Skeletal muscle cell (primary cell): ENCODE measurements around the gene NF1.
"Not testable (repeated sequence)": the region's sequence is repeated elsewhere in the genome, so short reads cannot be mapped to it uniquely, and the experiment has no call there.

Experiments used
- DNase-seq: peaks from one replicate; pipeline ENCODE4 v3.0.0-alpha.2; 2010; ENCODE audit warnings: low read depth
- H3K4me3 ChIP-seq: 2 replicates; pipeline ENCODE4 v1.5.1; 2011; ENCODE audit warnings: low read depth, mild to moderate bottlenecking, control low read depth, low read length, moderate library complexity

Gene NF1

DNA sequence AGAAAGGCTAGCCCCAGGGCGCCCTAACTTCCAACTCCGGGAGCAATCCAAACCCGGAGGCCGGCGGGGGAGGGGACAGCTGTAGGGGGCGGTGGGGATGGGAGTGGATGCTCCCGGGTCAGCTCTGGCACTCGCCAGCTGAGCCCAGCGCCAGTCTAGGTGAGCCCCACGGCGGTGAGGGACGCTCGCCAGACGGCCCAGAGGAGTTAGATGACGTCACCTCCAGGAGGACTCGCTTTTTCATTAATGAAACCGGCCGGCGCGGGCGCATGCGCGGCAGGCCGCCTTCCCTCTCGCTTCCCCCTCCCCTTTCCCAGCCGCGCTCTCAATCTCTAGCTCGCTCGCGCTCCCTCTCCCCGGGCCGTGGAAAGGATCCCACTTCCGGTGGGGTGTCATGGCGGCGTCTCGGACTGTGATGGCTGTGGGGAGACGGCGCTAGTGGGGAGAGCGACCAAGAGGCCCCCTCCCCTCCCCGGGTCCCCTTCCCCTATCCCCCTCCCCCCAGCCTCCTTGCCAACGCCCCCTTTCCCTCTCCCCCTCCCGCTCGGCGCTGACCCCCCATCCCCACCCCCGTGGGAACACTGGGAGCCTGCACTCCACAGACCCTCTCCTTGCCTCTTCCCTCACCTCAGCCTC, at the start of gene NF1:
TSS of gene NF1 (plus strand) at position 378 of the 636 bp plus-strand sequence. CDS start 333 bp downstream, outside the sequence.
- peak; percentile 77 for DNase-seq
- H3K4me3 ChIP-seq, result peak within 1 kb of the TSS; percentile 94

DNA sequence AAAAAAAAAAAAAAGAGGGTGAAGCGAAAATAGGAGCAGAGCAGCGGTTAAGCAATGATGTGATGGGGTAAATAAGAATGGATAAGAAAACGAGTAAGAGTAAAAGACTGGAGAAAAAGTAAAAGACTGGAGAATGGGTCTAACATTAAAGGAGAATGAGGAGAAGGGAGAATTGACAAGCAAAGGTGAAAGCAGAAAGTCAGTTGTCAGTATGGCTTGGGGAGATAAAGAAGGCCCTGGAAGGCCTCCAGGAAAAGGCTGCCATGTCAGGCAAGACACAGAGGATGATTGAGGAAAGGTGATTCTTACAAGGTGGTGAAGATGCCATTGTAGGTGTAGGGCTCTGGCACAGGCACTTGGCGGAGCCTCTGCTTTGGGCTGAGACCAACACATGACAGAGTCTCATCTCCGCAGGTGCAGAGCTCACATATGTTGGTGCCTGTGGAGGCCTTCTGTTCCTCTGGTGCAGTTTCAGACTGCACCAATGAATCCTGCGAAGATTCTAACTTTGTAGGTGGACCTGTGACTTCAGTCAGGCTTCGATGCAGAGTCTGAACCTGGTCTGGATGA, 47.8 kb upstream of the NF1 start:
- not testable (repeated sequence) for H3K4me3 ChIP-seq, DNase-seq

DNA sequence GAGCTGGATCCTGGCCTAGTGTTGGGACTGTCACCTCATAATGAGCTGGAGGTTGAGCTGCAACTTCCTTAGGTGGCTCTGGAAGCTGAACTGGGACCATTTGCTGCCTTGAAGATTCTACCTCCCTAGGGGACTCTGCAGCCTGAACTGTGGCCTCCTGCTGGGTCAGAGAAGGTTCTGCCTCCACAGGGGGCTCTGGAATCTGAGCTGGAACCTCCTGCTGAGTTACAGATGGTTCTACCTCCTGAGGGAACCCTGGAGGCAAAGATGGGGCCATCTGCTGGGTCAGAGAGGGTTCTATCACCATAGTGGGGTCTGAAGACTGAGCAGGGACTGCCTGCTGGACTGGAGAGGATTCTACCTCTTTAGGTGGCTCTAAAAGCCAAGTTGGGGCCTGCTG, 46.6 kb upstream of the NF1 start:
- no peak overlapping the region for H3K4me3 ChIP-seq

DNA sequence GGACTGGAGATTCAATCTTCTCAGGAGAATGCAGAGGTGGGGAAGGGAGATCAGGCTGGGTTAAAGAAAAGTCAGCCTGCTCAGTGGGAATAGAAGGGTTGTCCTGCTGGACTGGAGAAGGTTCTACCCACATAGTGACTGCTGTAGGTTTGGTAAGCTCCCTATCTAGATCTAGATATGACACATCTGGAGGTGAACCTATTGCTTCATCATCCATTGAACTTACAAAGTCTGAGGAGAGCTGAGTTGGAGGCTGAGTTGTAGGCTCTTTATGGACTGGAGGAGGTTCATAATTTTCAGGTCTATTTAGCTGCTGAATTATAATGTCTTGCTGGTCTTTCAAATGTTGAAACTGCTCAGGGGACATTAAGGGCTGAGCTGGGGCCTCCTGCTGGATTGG, 46.0 kb upstream of the NF1 start:
- no peak for DNase-seq
- no peak overlapping the region for H3K4me3 ChIP-seq

More for the DNA sequence above, 46.6 kb upstream of the NF1 start:
- no peak for DNase-seq

GRCh38 chr17:31050948-31051347, 43.8 kb upstream of the NF1 start:
- DNase-seq, result no peak
- H3K4me3 ChIP-seq, result no peak overlapping the region

DNA sequence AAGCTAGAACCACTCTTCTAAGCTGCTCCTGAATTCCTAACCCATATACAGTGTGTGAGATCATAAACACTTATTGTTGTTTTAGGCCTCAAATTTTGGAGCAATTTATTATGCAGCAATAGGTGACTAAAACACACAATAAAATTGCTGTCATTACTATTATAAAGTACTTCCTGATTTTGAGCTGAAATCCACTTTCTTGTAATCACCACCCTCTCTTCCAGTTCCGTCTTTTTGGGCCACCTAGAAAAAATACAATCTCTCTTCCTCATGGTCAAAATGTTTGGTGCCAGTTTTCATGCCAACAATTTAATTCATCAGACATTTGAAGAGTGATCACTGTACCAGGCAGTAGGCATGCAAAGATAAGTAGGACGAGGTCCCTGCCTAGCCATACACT, 43.3 kb upstream of the NF1 start:
- no peak overlapping the region for H3K4me3 ChIP-seq
- DNase-seq, result no peak

- peak; percentile 84 for DNase-seq
- no peak overlapping the region for H3K4me3 ChIP-seq
Measured at GRCh38 chr17:31052187-31052889, 42.4 kb upstream of the NF1 start.

DNA sequence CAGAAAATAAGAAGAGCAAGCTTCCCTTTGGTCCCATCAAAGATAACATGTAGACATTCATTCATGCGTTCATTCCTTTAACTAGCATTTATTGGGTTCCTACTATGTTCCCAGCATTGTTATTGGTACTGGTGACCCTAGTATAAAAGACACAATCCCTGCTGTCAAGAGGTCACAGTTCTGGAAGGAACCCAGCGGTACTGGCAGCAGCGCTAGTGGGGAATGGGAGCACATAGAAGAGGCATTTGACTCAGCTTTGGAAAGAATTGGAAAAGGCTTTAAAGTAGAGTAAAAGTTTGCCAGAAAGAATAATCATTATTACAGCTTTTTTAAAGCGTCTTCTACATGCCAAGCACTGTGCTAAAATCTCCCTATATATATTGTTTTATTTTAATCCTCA, 41.7 kb upstream of the NF1 start:
- DNase-seq, result no peak
- H3K4me3 ChIP-seq, result no peak overlapping the region

DNA sequence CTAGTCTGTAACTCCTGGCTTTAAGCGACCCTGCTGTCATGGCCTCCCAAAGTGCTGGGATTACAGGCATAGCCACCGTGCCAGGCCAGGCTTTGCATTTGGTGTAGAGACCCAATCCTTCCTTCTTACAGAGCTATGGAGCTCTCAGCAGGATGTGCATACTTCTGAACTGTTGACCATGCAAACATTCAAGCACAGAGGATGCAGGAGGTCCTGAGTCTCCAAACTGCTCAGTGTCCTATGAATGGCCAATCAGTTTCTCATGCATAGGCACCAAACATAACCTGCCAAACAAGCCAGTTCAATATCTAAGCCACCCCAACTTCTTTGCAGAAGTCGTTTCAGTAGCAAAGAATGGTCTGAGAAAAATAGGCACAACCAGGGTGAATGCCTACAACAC, 40.0 kb upstream of the NF1 start:
- H3K4me3 ChIP-seq, result no peak overlapping the region
- DNase-seq, result no peak

- H3K4me3 ChIP-seq, result no peak overlapping the region
- no peak for DNase-seq
Measured at GRCh38 chr17:31058976-31059375, 35.8 kb upstream of the NF1 start.

- no peak for DNase-seq
- no peak overlapping the region for H3K4me3 ChIP-seq
Measured at GRCh38 chr17:31060791-31061550, 33.8 kb upstream of the NF1 start.

- no peak overlapping the region for H3K4me3 ChIP-seq
- no peak for DNase-seq
Measured at GRCh38 chr17:31061678-31062077, 33.1 kb upstream of the NF1 start.

GRCh38 chr17:31062346-31062745, 32.4 kb upstream of the NF1 start:
- no peak overlapping the region for H3K4me3 ChIP-seq
- no peak for DNase-seq

- DNase-seq, result no peak
- H3K4me3 ChIP-seq, result no peak overlapping the region
Measured at GRCh38 chr17:31064707-31065106, 30.1 kb upstream of the NF1 start.

- H3K4me3 ChIP-seq, result no peak overlapping the region
- peak; percentile 56 for DNase-seq
Measured at GRCh38 chr17:31067691-31068184, 27.0 kb upstream of the NF1 start.

DNA sequence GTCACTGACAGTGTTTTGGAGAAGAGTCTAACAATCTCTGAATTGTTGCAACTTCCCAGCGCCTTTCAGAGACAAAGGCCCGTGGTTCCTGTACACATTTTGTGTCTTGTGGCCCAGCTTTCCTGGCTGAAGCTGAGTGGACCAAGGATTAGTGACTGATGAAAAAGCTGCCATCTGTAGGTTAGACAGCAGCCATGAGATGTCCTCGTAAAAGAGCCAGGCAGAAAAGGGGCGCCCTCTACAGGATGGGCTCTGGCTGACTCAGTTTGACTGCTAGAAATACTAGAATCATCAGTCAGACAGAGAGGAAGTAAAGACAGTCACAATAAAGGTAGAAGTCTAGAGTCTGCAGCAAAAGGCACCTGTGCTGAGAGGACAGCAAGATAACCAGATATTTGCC, 26.5 kb upstream of the NF1 start:
- no peak for DNase-seq
- H3K4me3 ChIP-seq, result no peak overlapping the region

- no peak overlapping the region for H3K4me3 ChIP-seq
- no peak for DNase-seq
Measured at GRCh38 chr17:31072186-31072585, 22.6 kb upstream of the NF1 start.

DNA sequence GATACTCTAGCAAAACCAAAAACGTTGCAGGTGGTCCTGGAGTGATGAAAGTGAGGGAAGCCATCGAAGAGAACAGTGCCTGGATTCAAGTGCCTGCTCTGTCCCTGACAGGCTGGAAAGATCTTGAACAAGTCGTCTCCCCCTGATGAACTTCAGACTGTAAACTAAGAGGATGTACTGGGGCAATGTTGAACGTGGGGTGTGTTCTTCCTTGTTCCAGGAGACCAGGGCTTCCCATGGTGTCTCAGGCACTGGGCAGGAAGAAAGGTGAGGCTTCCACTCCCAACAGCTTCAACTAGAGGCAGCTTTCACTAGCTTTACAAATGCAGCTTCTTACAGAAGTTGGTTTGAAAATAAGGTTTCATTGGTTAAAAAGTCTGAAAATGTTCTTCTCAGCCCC, 21.4 kb upstream of the NF1 start:
- no peak overlapping the region for H3K4me3 ChIP-seq
- DNase-seq, result no peak

DNA sequence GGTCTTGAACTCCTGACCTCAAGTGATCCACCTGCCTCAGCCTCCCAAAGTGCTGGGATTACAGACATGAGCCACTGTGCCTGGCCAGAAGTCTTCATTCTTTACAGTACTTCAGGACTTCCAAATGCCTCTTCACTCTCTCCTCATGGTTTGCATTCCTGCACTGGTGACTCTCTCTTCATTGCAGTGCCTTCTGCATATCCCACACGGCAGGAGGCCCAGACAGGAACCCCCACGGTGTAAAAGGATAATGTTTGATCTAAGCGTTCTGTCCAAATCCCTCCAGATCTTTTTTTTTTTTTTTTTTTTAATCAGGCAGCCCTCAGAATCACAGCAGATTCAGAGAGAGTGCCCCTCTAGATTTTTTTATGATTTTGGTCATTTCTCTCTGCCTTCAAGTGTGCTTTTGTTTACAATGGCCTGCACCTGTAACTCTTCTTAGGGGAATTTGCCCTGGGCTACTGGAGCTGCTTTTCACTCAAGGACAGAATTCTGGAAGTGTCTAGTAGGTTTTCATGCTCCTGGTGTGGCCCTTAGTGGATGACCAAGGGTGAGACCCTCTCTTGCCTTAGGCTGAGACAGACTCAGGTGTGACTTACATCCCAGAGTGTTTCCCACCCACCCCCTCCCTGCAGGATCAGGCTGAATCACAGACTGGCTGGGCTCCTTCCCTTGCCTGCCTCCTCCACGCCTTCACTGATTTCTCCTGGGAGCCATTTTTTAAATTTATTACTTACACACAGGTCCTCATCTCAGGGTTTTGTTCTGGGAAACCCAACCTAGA, 19.8 kb upstream of the NF1 start:
- no peak for DNase-seq
- H3K4me3 ChIP-seq, result no peak overlapping the region
